ENCODE results near the gene RNASE2.
"Not testable (repeated sequence)": the region's sequence is repeated elsewhere in the genome, so short reads cannot be mapped to it uniquely, and the experiment has no call there.

The RNASE2 gene

DNA sequence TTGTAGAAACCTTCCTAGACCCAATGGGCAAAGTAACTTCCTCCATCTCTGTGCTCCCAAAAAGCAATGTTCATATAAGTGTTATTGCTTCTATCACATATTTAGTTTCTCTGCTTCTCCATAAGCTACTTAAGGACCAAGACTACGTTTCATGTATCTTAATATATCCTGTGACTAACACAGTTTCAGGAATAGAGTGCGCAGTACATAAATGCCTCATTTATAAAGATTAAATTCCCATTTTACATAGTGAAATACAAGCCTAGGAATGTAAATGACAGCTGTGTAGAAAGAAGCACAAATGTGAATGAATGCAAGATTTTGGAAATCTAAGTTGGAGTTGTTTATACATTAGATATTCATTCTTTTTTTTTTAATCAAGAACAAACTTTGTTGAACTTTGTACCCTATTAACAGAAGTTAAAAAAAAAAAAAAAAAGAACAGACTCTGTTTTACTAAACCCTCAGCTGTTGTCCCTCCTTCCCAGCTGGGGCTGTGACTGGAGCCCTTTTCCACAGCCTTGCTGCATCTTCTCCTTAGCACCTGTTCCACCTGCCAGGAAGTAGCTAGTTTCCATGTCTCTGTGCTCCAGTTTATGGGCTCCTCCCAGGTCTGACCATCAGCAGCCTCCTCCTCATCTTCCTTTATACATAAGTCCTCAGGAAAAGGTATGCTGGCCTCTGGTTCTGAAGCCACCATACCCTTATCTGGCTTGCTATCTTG is 27.5 kb downstream of the RNASE2 start:
- Histone ChIP-seq H3K9me3 (ENCODE audit: control insufficient read depth, insufficient read depth, low read length) (no peaks in the 10 kb centered on the region), H3K36me3 (ENCODE audit: control insufficient read depth, insufficient read depth, low read length) (no peaks in the 10 kb centered on the region), H3K27ac (ENCODE audit: low read depth, low read length) (no peak overlapping the region), H3K9ac (ENCODE audit: low read depth, low read length) (no peak overlapping the region), H3K27me3 (ENCODE audit: control insufficient read depth, insufficient read depth, low read length) (peaks cover 4% of the 10 kb centered on the region; the same call in 1 of the 2 replicates), H3K4me1 (ENCODE audit: control insufficient read depth, insufficient read depth, low read length) (no peaks in the 10 kb centered on the region), H3K4me3 (ENCODE audit: low read depth, low read length) (no peak overlapping the region)

DNA sequence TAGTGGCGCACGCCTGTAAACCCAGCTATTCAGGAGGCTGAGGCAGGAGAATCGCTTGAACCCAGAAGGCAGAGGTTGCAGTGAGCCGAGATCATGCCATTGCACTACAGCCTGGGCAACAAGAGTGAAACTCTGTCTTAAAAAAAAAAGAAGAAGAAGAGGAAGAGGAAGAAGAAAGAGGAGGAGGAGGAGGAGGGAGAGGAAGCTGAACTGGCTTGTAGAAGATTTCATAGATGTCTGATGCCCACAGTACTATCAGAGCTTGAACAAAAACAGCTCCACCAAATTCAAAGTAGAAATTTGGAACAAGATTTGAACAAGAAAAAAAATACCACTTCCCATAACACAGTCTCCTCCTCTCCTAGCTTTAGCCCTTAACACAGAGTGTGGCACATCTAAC is 30.4 kb downstream of the RNASE2 start:
- H3K4me3 ChIP-seq (ENCODE audit: low read depth, low read length); H3K9me3 ChIP-seq (ENCODE audit: control insufficient read depth, insufficient read depth, low read length); H3K36me3 ChIP-seq (ENCODE audit: control insufficient read depth, insufficient read depth, low read length); H3K4me1 ChIP-seq (ENCODE audit: control insufficient read depth, insufficient read depth, low read length); H3K27ac ChIP-seq (ENCODE audit: low read depth, low read length); H3K9ac ChIP-seq (ENCODE audit: low read depth, low read length); H3K27me3 ChIP-seq (ENCODE audit: control insufficient read depth, insufficient read depth, low read length): not testable (repeated sequence)

DNA sequence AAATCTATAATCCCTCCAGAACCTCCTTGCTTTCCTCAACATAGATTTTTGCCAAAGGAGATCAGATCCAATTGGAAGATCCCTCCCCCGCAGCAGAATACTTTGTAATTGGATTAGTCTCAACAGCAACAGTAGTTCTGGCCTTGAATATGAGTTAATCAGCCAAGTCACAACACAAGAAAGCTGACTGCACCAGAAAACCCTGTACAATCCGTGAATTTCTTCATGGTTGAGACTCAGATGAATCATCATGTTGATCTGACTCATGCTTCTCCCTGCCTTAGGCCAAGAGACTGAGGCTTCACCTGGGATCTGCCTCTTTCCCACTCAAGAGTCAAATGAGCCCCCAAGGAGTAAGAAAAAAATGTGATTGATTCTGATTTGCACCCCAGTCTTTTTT is 31.5 kb downstream of the RNASE2 start:
- Histone ChIP-seq H3K4me3 (ENCODE audit: low read depth, low read length) (no peak overlapping the region), H3K27ac (ENCODE audit: low read depth, low read length) (no peak overlapping the region)

DNA sequence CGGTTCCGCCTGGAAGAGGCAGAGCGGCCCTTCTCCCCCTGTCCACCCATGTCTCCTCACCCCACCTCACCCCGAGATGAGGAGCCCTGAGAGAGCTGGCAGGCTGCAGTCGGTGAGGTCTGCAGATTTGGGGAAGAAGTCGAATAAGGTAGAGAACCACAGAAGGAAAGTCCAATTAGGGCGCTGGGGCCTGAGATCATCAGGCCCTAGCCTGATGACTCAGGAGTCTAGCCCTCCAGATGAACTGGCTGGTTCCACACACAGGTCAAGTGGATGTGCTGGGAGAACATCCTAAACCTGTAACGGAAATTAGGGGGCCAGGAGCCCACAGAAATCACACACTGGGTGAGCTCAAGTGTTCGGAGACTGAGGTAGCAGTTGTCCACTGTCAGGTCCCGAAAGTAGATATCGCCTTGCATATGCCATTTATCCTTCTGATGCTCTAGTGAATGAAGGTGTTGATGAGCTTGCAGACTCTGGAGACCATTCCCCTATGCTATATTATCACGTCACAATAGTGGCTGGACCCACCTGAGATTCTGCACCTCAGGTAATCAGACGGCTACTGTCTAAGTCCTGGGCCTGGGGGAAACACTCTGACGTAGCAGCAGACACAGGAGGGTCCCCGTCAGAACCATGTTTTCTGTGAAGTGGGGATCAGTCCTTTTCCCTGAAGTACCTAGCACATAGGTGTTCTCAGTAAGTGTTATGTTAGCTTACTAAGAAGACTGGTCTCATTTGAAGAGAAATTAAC is 33.6 kb downstream of the RNASE2 start:
- no peaks in the 10 kb centered on the region for H3K27me3 ChIP-seq (ENCODE audit: control insufficient read depth, insufficient read depth, low read length)
- peak overlapping the region; percentile 75 for H3K27ac ChIP-seq (ENCODE audit: low read depth, low read length)
- peaks cover 22% of the 10 kb centered on the region for H3K36me3 ChIP-seq (ENCODE audit: control insufficient read depth, insufficient read depth, low read length)
- peak overlapping the region; percentile 58 for H3K4me3 ChIP-seq (ENCODE audit: low read depth, low read length)
- H3K9ac ChIP-seq (ENCODE audit: low read depth, low read length) = no peak overlapping the region
- H3K4me1 ChIP-seq (ENCODE audit: control insufficient read depth, insufficient read depth, low read length) = peaks cover 8% of the 10 kb centered on the region; the same call in 1 of the 2 replicates
- no peaks in the 10 kb centered on the region for H3K9me3 ChIP-seq (ENCODE audit: control insufficient read depth, insufficient read depth, low read length)

More for the DNA sequence above, 31.5 kb downstream of the RNASE2 start:
- no peaks in the 10 kb centered on the region for H3K9me3 ChIP-seq (ENCODE audit: control insufficient read depth, insufficient read depth, low read length)
- H3K4me1 ChIP-seq (ENCODE audit: control insufficient read depth, insufficient read depth, low read length) = peaks cover 8% of the 10 kb centered on the region; the same call in 1 of the 2 replicates
- peaks cover 3% of the 10 kb centered on the region for H3K36me3 ChIP-seq (ENCODE audit: control insufficient read depth, insufficient read depth, low read length)
- H3K9ac ChIP-seq (ENCODE audit: low read depth, low read length) = no peak overlapping the region
- peaks cover 4% of the 10 kb centered on the region; the same call in 1 of the 2 replicates for H3K27me3 ChIP-seq (ENCODE audit: control insufficient read depth, insufficient read depth, low read length)

DNA sequence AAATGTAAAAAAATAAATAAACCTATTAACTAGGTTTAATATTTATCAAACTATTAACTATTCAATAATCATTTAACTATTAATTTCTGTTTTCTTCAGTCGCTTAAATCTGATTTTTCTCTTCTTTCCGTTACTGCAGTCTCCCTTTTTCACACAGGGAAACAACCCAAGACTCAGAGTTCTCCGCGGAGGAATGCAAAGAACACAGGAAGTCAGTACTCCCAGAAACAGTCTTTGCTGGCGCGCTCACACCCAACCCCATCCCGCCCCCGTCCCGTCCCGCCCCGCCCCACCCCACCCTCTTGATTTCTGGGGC is 34.1 kb downstream of the RNASE2 start:
- peak overlapping the region; percentile 58 for H3K4me3 ChIP-seq (ENCODE audit: low read depth, low read length)
- peak overlapping the region; percentile 81 for H3K27ac ChIP-seq (ENCODE audit: low read depth, low read length)
- H3K9me3 ChIP-seq (ENCODE audit: control insufficient read depth, insufficient read depth, low read length) = no peaks in the 10 kb centered on the region
- H3K36me3 ChIP-seq (ENCODE audit: control insufficient read depth, insufficient read depth, low read length) = peaks cover 27% of the 10 kb centered on the region
- no peaks in the 10 kb centered on the region for H3K27me3 ChIP-seq (ENCODE audit: control insufficient read depth, insufficient read depth, low read length)
- H3K4me1 ChIP-seq (ENCODE audit: control insufficient read depth, insufficient read depth, low read length) = peaks cover 8% of the 10 kb centered on the region; the same call in 1 of the 2 replicates
- H3K9ac ChIP-seq (ENCODE audit: low read depth, low read length) = no peak overlapping the region

DNA sequence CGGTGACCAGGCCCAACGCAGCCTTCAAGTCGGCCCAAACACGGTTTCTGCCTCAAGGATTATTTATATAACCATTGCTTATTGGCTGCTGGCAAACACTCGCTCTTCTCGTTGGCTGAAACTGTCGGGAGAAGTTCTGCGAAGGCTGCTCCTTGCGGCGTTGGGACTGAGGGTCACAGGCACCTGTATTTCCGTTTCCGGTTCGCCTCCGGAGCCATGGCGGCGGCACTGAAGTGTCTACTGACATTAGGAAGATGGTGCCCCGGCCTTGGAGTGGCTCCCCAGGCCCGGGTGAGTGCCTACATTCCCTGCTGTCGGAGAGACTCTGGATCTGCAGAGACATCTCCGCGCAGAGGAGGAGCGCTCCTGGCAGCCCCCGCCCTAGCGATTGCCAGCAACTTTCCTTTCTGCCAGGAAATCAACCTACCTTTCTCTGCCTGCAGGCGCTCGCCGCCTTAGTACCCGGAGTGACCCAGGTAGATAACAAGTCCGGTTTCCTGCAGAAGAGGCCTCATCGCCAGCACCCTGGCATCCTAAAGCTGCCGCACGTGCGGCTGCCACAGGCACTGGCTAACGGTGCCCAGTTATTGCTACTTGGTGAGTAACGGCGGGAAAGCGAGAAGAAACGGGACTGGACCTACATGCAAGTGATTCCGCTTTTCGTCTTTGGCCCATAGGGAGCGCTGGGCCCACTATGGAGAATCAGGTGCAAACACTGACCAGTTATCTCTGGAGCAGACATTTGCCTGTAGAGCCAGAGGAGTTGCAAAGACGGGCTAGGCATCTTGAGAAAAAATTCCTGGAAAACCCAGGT is 34.7 kb downstream of the RNASE2 start, which contains the start of gene METTL17:
Gene METTL17, plus strand, starts transcription at position 194 of the 814 bp plus-strand sequence. Its CDS starts 23 bp downstream, at position 217.
- Histone ChIP-seq H3K4me1 (ENCODE audit: control insufficient read depth, insufficient read depth, low read length) (peaks cover 8% of the 10 kb centered on the region; the same call in 1 of the 2 replicates), H3K9me3 (ENCODE audit: control insufficient read depth, insufficient read depth, low read length) (no peaks in the 10 kb centered on the region), H3K9ac (ENCODE audit: low read depth, low read length) (peak within 1 kb of the TSS; percentile 66), H3K27ac (ENCODE audit: low read depth, low read length) (peak within 1 kb of the TSS; percentile 81), H3K36me3 (ENCODE audit: control insufficient read depth, insufficient read depth, low read length) (peaks cover 33% of the 10 kb centered on the region), H3K4me3 (ENCODE audit: low read depth, low read length) (peak within 1 kb of the TSS; percentile 71), H3K27me3 (ENCODE audit: control insufficient read depth, insufficient read depth, low read length) (no peaks in the 10 kb centered on the region)

DNA sequence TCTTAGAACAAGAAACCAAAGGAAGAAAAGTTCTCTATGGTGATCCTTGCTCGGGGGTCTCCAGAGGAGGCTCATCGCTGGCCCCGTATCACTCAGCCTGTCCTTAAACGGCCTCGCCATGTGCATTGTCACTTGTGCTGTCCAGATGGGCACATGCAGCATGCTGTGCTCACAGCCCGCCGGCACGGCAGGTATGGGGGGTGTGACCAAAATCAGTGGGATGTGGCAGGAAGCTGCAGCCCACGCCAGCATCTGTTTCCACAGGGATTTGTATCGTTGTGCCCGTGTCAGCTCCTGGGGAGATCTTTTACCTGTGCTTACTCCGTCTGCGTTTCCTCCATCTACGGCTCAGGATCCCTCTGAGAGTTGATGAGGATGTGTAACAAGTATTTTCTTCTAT is 41.2 kb downstream of the RNASE2 start:
- H3K36me3 ChIP-seq (ENCODE audit: control insufficient read depth, insufficient read depth, low read length) = peaks cover 56% of the 10 kb centered on the region

DNA sequence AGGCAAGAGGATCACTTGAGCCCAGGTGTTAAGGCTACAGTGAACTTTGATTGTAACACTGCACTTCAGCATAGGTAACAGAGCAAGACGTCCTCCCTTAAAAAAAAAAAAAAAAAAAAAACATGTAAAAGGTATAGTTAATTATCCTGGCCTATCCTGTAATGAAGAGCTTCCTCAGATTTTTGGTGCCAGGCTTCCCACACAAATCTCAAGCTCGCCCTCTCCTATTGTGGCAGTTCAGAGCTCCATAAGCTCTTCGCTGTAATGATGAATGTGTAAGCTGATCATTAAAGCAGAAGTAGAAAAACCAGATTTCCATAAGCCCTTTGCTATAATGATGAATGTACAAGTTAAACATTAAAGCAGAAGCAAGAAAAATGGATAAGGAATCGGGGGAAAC is 41.8 kb downstream of the RNASE2 start:
- Histone ChIP-seq H3K36me3 (ENCODE audit: control insufficient read depth, insufficient read depth, low read length) (peaks cover 50% of the 10 kb centered on the region), H3K9me3 (ENCODE audit: control insufficient read depth, insufficient read depth, low read length) (no peaks in the 10 kb centered on the region), H3K4me1 (ENCODE audit: control insufficient read depth, insufficient read depth, low read length) (peaks cover 8% of the 10 kb centered on the region), H3K9ac (ENCODE audit: low read depth, low read length) (no peak overlapping the region), H3K27me3 (ENCODE audit: control insufficient read depth, insufficient read depth, low read length) (no peaks in the 10 kb centered on the region), H3K27ac (ENCODE audit: low read depth, low read length) (no peak overlapping the region), H3K4me3 (ENCODE audit: low read depth, low read length) (no peak overlapping the region)

More for the DNA sequence above, 41.2 kb downstream of the RNASE2 start:
- no peaks in the 10 kb centered on the region for H3K9me3 ChIP-seq (ENCODE audit: control insufficient read depth, insufficient read depth, low read length)
- H3K9ac ChIP-seq (ENCODE audit: low read depth, low read length) = no peak overlapping the region
- H3K4me3 ChIP-seq (ENCODE audit: low read depth, low read length) = no peak overlapping the region
- H3K4me1 ChIP-seq (ENCODE audit: control insufficient read depth, insufficient read depth, low read length) = peaks cover 8% of the 10 kb centered on the region
- H3K27ac ChIP-seq (ENCODE audit: low read depth, low read length) = no peak overlapping the region
- H3K27me3 ChIP-seq (ENCODE audit: control insufficient read depth, insufficient read depth, low read length) = no peaks in the 10 kb centered on the region

DNA sequence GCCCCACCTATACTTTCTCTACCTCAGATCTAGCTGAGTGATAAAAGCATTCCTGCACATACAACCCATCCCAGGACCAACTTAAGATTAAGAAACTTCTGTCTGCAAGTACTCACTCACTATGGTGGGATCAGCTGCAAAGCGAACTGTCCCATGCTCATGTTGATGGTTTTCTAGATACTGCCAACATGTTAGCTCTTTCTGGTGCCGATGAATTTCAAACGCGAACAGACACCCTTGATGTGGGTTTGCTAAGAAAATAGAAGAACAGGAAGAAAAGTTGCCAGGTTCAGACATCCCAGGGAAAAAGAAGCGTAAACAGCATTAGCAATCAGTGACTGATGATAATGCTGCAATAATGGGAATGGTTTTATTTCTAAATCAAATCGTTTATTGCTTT is 42.3 kb downstream of the RNASE2 start:
- no peaks in the 10 kb centered on the region for H3K9me3 ChIP-seq (ENCODE audit: control insufficient read depth, insufficient read depth, low read length)
- peaks cover 8% of the 10 kb centered on the region for H3K4me1 ChIP-seq (ENCODE audit: control insufficient read depth, insufficient read depth, low read length)
- no peak overlapping the region for H3K9ac ChIP-seq (ENCODE audit: low read depth, low read length)
- peaks cover 45% of the 10 kb centered on the region for H3K36me3 ChIP-seq (ENCODE audit: control insufficient read depth, insufficient read depth, low read length)
- no peak overlapping the region for H3K27ac ChIP-seq (ENCODE audit: low read depth, low read length)
- no peaks in the 10 kb centered on the region for H3K27me3 ChIP-seq (ENCODE audit: control insufficient read depth, insufficient read depth, low read length)
- no peak overlapping the region for H3K4me3 ChIP-seq (ENCODE audit: low read depth, low read length)

DNA sequence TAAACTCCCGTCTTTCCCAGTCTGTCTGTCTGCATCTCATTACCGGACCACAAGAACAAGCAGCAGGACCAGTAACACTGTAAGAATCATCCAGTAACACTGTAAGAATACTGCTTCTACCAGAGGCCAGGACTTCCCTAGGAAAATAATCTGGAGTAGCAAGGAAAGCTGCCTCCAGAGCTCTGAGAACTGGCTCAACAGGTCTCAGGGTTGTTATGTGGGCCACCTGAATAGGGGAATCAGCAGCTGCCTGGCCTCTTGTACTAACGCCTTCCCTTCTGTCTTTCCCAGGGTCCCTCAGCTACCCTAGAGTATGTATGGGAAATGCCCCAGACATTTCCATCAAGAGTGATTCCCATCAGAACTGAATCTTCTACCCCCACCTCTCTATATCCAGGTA is 42.9 kb downstream of the RNASE2 start:
- peaks cover 40% of the 10 kb centered on the region for H3K36me3 ChIP-seq (ENCODE audit: control insufficient read depth, insufficient read depth, low read length)
- H3K9me3 ChIP-seq (ENCODE audit: control insufficient read depth, insufficient read depth, low read length) = no peaks in the 10 kb centered on the region
- peak overlapping the region; percentile 43 for H3K27ac ChIP-seq (ENCODE audit: low read depth, low read length)

More for the DNA sequence above, 42.9 kb downstream of the RNASE2 start:
- Histone ChIP-seq H3K4me1 (ENCODE audit: control insufficient read depth, insufficient read depth, low read length) (peaks cover 8% of the 10 kb centered on the region), H3K9ac (ENCODE audit: low read depth, low read length) (no peak overlapping the region), H3K27me3 (ENCODE audit: control insufficient read depth, insufficient read depth, low read length) (no peaks in the 10 kb centered on the region), H3K4me3 (ENCODE audit: low read depth, low read length) (no peak overlapping the region)

All from HUES48 (cell line).